Middle frontal gyrus (tissue), 1 donor: Measurements from ENCODE around the gene SLC9A9.
"Not testable (repeated sequence)": the region's sequence is repeated elsewhere in the genome, so short reads cannot be mapped to it uniquely, and the experiment has no call there.

ENCODE experiments used
- DNase-seq: peaks from one replicate; pipeline ENCODE4 v3.0.0-alpha.2; 2015; ENCODE audit warnings: low spot score; ENCODE audit errors: extremely low spot score

The SLC9A9 gene

GRCh38 chr3:143810166-143810952 is 37.9 kb downstream of the SLC9A9 start:
- DNase-seq = no peak

- no peak for DNase-seq
Measured at GRCh38 chr3:143809121-143809621, 39.1 kb downstream of the SLC9A9 start.

- no peak for DNase-seq
Measured at GRCh38 chr3:143808030-143808429, 40.2 kb downstream of the SLC9A9 start.

GRCh38 chr3:143806038-143806437 is 42.2 kb downstream of the SLC9A9 start:
- DNase-seq = no peak

GRCh38 chr3:143805476-143805875 is 42.8 kb downstream of the SLC9A9 start:
- DNase-seq = not testable (repeated sequence)

- not testable (repeated sequence) for DNase-seq
Measured at GRCh38 chr3:143801046-143801445, 47.2 kb downstream of the SLC9A9 start.

GRCh38 chr3:143798151-143798550 is 50.1 kb downstream of the SLC9A9 start:
- DNase-seq = not testable (repeated sequence)

- DNase-seq = no peak
Measured at GRCh38 chr3:143795874-143796273, 52.4 kb downstream of the SLC9A9 start.

- DNase-seq = no peak
Measured at GRCh38 chr3:143794793-143795462, 53.3 kb downstream of the SLC9A9 start.

GRCh38 chr3:143793971-143794370 is 54.3 kb downstream of the SLC9A9 start:
- no peak for DNase-seq

- DNase-seq = no peak
Measured at GRCh38 chr3:143791386-143791785, 56.9 kb downstream of the SLC9A9 start.

GRCh38 chr3:143786219-143787191 is 61.8 kb downstream of the SLC9A9 start:
- DNase-seq = no peak

GRCh38 chr3:143784446-143784845 is 63.8 kb downstream of the SLC9A9 start:
- DNase-seq = no peak

- no peak for DNase-seq
Measured at GRCh38 chr3:143783851-143784370, 64.4 kb downstream of the SLC9A9 start.

- peak; percentile 43 for DNase-seq
Measured at GRCh38 chr3:143775459-143775858, 72.8 kb downstream of the SLC9A9 start.

GRCh38 chr3:143771939-143772338 is 76.3 kb downstream of the SLC9A9 start:
- no peak for DNase-seq

GRCh38 chr3:143771258-143771657 is 77.0 kb downstream of the SLC9A9 start:
- no peak for DNase-seq

- no peak for DNase-seq
Measured at GRCh38 chr3:143770391-143770790, 77.9 kb downstream of the SLC9A9 start.

GRCh38 chr3:143769616-143770015 is 78.7 kb downstream of the SLC9A9 start:
- no peak for DNase-seq

GRCh38 chr3:143764840-143765239 is 83.4 kb downstream of the SLC9A9 start:
- no peak for DNase-seq

- DNase-seq = peak; percentile 14
Measured at GRCh38 chr3:143763564-143764162, 84.6 kb downstream of the SLC9A9 start.
